SK-N-SH (cell line): ENCODE results near the gene LHPP. TPM values are rescaled to one million over a fixed set of nuclear protein-coding genes. Genes with fewer than 3 reads are reported as not detected.

Source experiments
- CTCF ChIA-PET: fragments of 300-600, 350-600 bp; formaldehyde crosslinking; extraction: SDS; loops from one replicate; lab custom pipeline; 2021; lab: Yijun Ruan, JAX
- POLR2A ChIA-PET: fragments of 350-600 bp; sonication (Branson Sonifier 250); formaldehyde crosslinking; extraction: SDS; loops from one replicate; lab custom pipeline; 2020; ENCODE audit warnings: antibody characterized with exemption, inconsistent platforms; lab: Yijun Ruan, JAX
- DNase-seq: peaks from one replicate; pipeline ENCODE4 v3.0.0; 2012
- H2AFZ ChIP-seq: fragments of 200-600 bp; sonication (generic); 2 replicates; pipeline ENCODE4 v1.8.1; 2016; ENCODE audit warnings: antibody characterized with exemption, mild to moderate bottlenecking, low read depth
- H3F3A ChIP-seq: fragments of 200-600 bp; sonication (generic); replicated peaks from 2 replicates; pipeline ENCODE3; 2016; ENCODE audit warnings: antibody characterized with exemption, mild to moderate bottlenecking; ENCODE audit not compliant: insufficient read depth
- H3K27ac ChIP-seq, 2 experiments: fragments of 200-500 bp in 1 of 2; fragments of 200-600 bp in 1 of 2; sonication (Bioruptor generic) in 1 of 2; sonication (generic), shearing (Covaris generic) in 1 of 2; 2 replicates each; pipeline versions ENCODE4 v1.5.1 to v1.6.1; 2014 to 2016; ENCODE audit warnings: low read depth in 2 of 2, inconsistent platforms in 1 of 2, low read length in 1 of 2, mild to moderate bottlenecking in 1 of 2, mixed read lengths in 1 of 2
- H3K27me3 ChIP-seq: fragments of 200-600 bp; sonication (generic), shearing (Covaris generic); 2 replicates; pipeline ENCODE4 v1.6.1; 2016; ENCODE audit warnings: mixed run types; ENCODE audit not compliant: insufficient read depth
- H3K36me3 ChIP-seq, 2 experiments: fragments of 200-500 bp in 1 of 2; fragments of 200-600 bp in 1 of 2; sonication (Bioruptor generic) in 1 of 2; sonication (generic) in 1 of 2; replicated peaks in 1 of 2; 2 replicates each; pipeline versions ENCODE3 to v1.5.1; 2014 to 2016; ENCODE audit warnings: low read length in 1 of 2, mild to moderate bottlenecking in 1 of 2; ENCODE audit not compliant: insufficient read depth in 2 of 2, control insufficient read depth in 1 of 2
- H3K4me1 ChIP-seq, 2 experiments: fragments of 200-500 bp in 1 of 2; fragments of 200-600 bp in 1 of 2; sonication (Bioruptor generic) in 1 of 2; sonication (generic), shearing (Covaris generic) in 1 of 2; 2 replicates each; pipeline versions ENCODE4 v1.5.1 to v1.6.1; 2014 to 2016; ENCODE audit warnings: low read depth in 1 of 2, low read length in 1 of 2, mixed run types in 1 of 2; ENCODE audit not compliant: insufficient read depth in 2 of 2, control insufficient read depth in 1 of 2
- H3K4me2 ChIP-seq: fragments of 200-600 bp; sonication (generic), shearing (Covaris generic); 2 replicates; pipeline ENCODE4 v1.6.1; 2017; ENCODE audit warnings: mixed run types
- H3K4me3 ChIP-seq, 2 experiments: fragments of 200-500 bp in 1 of 2; fragments of 200-600 bp in 1 of 2; sonication (Bioruptor generic) in 1 of 2; sonication (generic), shearing (Covaris generic) in 1 of 2; 2 replicates each; pipeline versions ENCODE4 v1.5.1 to v1.8.1; 2014 to 2016; ENCODE audit warnings: low read depth in 2 of 2, inconsistent platforms in 1 of 2, low read length in 1 of 2, mild to moderate bottlenecking in 1 of 2, mixed read lengths in 1 of 2, moderate library complexity in 1 of 2
- H3K79me2 ChIP-seq: fragments of 200-600 bp; sonication (generic); 2 replicates; pipeline ENCODE4 v1.8.1; 2017; ENCODE audit warnings: mild to moderate bottlenecking; ENCODE audit not compliant: insufficient read depth
- H3K9ac ChIP-seq: fragments of 200-600 bp; sonication (generic); 2 replicates; pipeline ENCODE4 v1.6.1; 2017; ENCODE audit warnings: mixed run types
- H3K9me2 ChIP-seq: fragments of 200-600 bp; sonication (generic); 2 replicates; pipeline ENCODE4 v1.6.1; 2017; ENCODE audit warnings: mixed run types
- H3K9me3 ChIP-seq: fragments of 200-600 bp; sonication (generic); 2 replicates; pipeline ENCODE4 v1.6.1; 2017; ENCODE audit warnings: mixed run types, mild to moderate bottlenecking, moderate library complexity
- H4K20me1 ChIP-seq: fragments of 200-600 bp; sonication (generic); 2 replicates; pipeline ENCODE4 v1.6.1; 2017; ENCODE audit warnings: mild to moderate bottlenecking, mixed run types; ENCODE audit not compliant: insufficient read depth
- CHD2 ChIP-seq: fragments of 150-350 bp; IDR thresholded peaks from 2 replicates; pipeline ENCODE4 v1.6.1; 2018; ENCODE audit warnings: low read length; ENCODE audit not compliant: partially characterized antibody
- ELF1 ChIP-seq: IDR thresholded peaks from 2 replicates; pipeline ENCODE4 v1.4.0; 2012
- EZH2phosphoT487 ChIP-seq: fragments of 200-600 bp; sonication (generic); IDR thresholded peaks from 2 replicates; pipeline ENCODE4 v1.6.1; 2017; ENCODE audit warnings: low read depth, mixed run types, mild to moderate bottlenecking, antibody characterized with exemption, moderate library complexity, borderline replicate concordance
- FOSL2 ChIP-seq: IDR thresholded peaks from 2 replicates; pipeline ENCODE4 v1.4.0; 2012; ENCODE audit warnings: low read depth, mild to moderate bottlenecking, moderate library complexity, borderline replicate concordance
- FOXJ3 ChIP-seq: sonication (generic); formaldehyde crosslinking; IDR thresholded peaks from 2 replicates; pipeline ENCODE4 v1.5.1; 2020; ENCODE audit warnings: mild to moderate bottlenecking, missing genetic modification reagents
- GABPA ChIP-seq: IDR thresholded peaks from 2 replicates; pipeline ENCODE4 v1.4.0; 2012; ENCODE audit warnings: low read depth, mild to moderate bottlenecking
- IRF3 ChIP-seq: fragments of 150-350 bp; IDR thresholded peaks from 2 replicates; pipeline ENCODE4 v1.6.1; 2016; ENCODE audit warnings: mild to moderate bottlenecking, low read depth, low read length
- JUND ChIP-seq: IDR thresholded peaks from 2 replicates; pipeline ENCODE4 v1.4.0; 2012
- MAX ChIP-seq: IDR thresholded peaks from 2 replicates; pipeline ENCODE4 v1.4.0; 2012; ENCODE audit warnings: low read depth
- MEF2A ChIP-seq: IDR thresholded peaks from 2 replicates; pipeline ENCODE4 v1.4.0; 2012; ENCODE audit warnings: low read depth, borderline replicate concordance
- MXI1 ChIP-seq: IDR thresholded peaks from 2 replicates; pipeline ENCODE4 v1.6.1; 2012; ENCODE audit warnings: mild to moderate bottlenecking, low read depth, low read length, improper control_type of control experiment
- NRF1 ChIP-seq: IDR thresholded peaks from 2 replicates; pipeline ENCODE4 v1.6.1; 2012; ENCODE audit warnings: low read depth, mild to moderate bottlenecking, low read length
- RAD21 ChIP-seq: IDR thresholded peaks from 2 replicates; pipeline ENCODE4 v1.6.1; 2012; ENCODE audit warnings: mild to moderate bottlenecking, low read length
- RCOR1 ChIP-seq: fragments of 150-350 bp; IDR thresholded peaks from 2 replicates; pipeline ENCODE4 v1.6.1; 2017; ENCODE audit warnings: antibody characterized with exemption, low read length
- REST ChIP-seq: IDR thresholded peaks from 2 replicates; pipeline ENCODE4 v1.6.1; 2012; ENCODE audit warnings: mild to moderate bottlenecking, low read depth, low read length, moderate library complexity
- RFX5 ChIP-seq: IDR thresholded peaks from 2 replicates; pipeline ENCODE4 v1.6.1; 2012; ENCODE audit warnings: mild to moderate bottlenecking, improper control_type of control experiment, low read length
- SMC3 ChIP-seq: IDR thresholded peaks from 2 replicates; pipeline ENCODE4 v1.6.1; 2012; ENCODE audit warnings: low read depth, low read length, improper control_type of control experiment
- USF1 ChIP-seq: IDR thresholded peaks from 2 replicates; pipeline ENCODE4 v1.4.0; 2012; ENCODE audit warnings: low read depth, borderline replicate concordance
- USF2 ChIP-seq: fragments of 150-350 bp; IDR thresholded peaks from 2 replicates; pipeline ENCODE4 v1.6.1; 2017; ENCODE audit warnings: antibody characterized with exemption, low read length, low read depth, borderline replicate concordance
- WGBS: methylation state at CpG from one replicate; pipeline ENCODE4 v1.1.6; 2017; ENCODE audit warnings: low lambda C conversion rate; 5-methylcytosine and 5-hydroxymethylcytosine counted together
- polyA plus RNA-seq, 3 experiments: library from polyadenylated mRNA; depleted of rRNA; stranded (reverse); fragments of >200 nt; gene quantifications; 2 replicates each; pipeline ENCODE4 v1.2.3, GENCODE V29; 2012

Gene LHPP
- polyA plus RNA-seq, 1 of the 3 experiments (the other 2 are of a cell fraction): 29.8 TPM

DNA sequence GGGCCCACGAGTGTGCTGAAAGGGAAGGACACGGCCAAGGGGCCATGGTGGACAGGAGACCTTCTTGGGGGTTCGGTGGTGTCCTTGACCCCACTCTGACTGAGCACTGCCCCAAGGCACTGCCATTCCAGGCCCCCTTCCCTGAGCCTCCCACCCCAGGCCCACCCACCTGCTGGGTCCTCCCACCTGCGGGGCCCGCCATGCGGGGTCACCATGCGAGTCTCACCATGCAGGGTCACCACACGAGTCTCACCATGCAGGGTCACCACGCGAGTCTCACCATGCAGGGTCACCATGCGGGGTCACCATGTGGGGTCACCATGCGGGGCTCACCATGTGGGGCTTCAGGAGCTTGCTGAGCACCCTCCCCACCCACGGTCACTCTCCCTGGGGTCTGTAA is 76.3 kb downstream of the LHPP start (continued):
- TF ChIP-seq IRF3 (no peak), RAD21 (no peak), NRF1 (no peak), EZH2phosphoT487 (no peak), CHD2 (no peak), MXI1 (no peak), GABPA (no peak), FOSL2 (no peak)

- Histone ChIP-seq H3K36me3 (no peaks in the 10 kb centered on the region), H3K79me2 (no peaks in the 10 kb centered on the region), H3K9ac (no peak overlapping the region), H2AFZ (no peak overlapping the region), H3K9me2 (no peaks in the 10 kb centered on the region), H3K27ac (no peak overlapping the region), H3K4me2 (no peak overlapping the region), H3K4me3 (no peak overlapping the region), H3K9me3 (no peaks in the 10 kb centered on the region), H3F3A (no peaks in the 10 kb centered on the region), H4K20me1 (no peaks in the 10 kb centered on the region), H3K4me1 (peaks cover 0 to 6% of the 10 kb centered on the region in 2 experiments; a peak in 1 of 4 replicates), H3K27me3 (no peaks in the 10 kb centered on the region)
- ChIA-PET POLR2A (no interaction called here), CTCF (interaction anchor here (1.0 to 15.3 kb wide), 13 partner anchors 9 to 306 kb away, joined by 3 to 192 read pairs (median 5); partner anchors contain the start of gene FAM53B)
- no peak for TF ChIP-seq MXI1
- TF ChIP-seq RCOR1: no peak
- no peak for TF ChIP-seq MEF2A
- TF ChIP-seq RFX5: no peak
- no peak for TF ChIP-seq EZH2phosphoT487
- no peak for TF ChIP-seq FOSL2
- no peak for TF ChIP-seq MAX
- TF ChIP-seq JUND: no peak
- no peak for TF ChIP-seq USF2
- TF ChIP-seq ELF1: no peak
- no peak for TF ChIP-seq REST
- TF ChIP-seq USF1: no peak
- no peak for TF ChIP-seq FOXJ3
- no peak for TF ChIP-seq SMC3
- no peak for DNase-seq
- 68% methylated on average over 6 of the region's 6 CpGs for WGBS
Observed at GRCh38 chr10:124538706-124539105, 77.1 kb downstream of the LHPP start.
